Activated T-cell treated with anti-CD3 and anti-CD28 coated beads, Interleukin-2, amount 50 U/mL, for 1 hour (primary cell): ENCODE measurements around the gene SMARCB1.

Experiments used
- DNase-seq: peaks from one replicate; pipeline ENCODE4 v3.0.0-alpha.2; 2020

SMARCB1 gene

DNA sequence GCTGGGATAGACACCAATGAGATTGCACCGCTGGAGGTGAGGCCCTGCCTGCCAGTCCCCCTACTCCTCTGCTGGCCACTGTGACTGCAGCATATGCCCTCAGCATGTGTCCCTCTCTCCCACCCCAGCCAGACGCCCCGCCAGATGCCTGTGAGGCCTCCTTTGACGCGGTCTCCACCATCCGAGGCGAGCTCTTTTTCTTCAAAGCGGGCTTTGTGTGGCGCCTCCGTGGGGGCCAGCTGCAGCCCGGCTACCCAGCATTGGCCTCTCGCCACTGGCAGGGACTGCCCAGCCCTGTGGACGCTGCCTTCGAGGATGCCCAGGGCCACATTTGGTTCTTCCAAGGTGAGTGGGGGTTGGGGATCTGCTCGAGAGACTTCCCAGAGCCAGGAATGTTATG lies 5.7 kb upstream of the SMARCB1 start:
- no peak for DNase-seq

DNA sequence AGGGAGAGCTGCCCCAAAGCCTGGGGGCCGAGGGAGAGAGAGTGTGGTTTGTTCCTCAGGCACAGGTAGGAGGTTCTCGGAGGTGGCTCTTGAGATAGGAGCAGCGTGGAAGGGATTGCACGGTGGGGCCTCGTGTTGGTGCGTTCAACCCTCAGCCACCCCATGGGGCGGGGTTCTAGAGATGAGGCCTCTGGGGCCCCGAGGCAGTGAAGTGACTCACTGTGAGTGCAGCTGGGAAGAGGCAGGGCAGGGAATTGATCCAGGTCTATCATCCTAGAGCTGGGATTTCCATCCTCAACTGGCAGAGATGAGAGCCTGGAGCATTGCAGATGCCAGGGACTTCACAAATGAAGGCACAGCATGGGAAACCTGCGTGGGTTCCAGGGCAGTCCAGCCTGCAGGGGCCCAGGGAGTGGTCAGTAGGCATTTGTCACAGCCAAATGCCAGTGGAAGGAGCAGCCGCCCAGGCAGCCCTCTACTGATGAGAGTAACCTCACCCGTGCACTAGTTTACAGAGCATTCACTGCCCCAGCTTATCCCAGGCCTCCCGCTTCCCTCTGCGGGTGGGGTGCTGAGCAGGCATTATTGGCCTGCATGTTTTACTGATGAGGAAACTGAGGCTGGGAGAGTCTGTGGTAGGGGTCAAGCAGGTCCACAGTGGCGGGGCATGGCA lies 5.1 kb upstream of the SMARCB1 start:
- no peak for DNase-seq

DNA sequence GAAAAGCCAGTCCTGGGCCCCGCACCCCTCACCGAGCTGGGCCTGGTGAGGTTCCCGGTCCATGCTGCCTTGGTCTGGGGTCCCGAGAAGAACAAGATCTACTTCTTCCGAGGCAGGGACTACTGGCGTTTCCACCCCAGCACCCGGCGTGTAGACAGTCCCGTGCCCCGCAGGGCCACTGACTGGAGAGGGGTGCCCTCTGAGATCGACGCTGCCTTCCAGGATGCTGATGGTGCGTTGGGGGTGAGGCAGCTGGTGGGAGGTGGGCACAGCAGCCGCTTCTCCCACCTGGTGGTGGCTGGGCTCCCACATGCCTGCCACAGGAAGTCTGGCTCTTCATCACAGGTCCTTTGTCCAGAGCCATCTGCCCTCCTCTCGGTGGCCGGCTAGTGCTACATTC lies 4.5 kb upstream of the SMARCB1 start:
- no peak for DNase-seq

- no peak for DNase-seq
Measured at GRCh38 chr22:23782703-23783102, 4.1 kb upstream of the SMARCB1 start.

DNA sequence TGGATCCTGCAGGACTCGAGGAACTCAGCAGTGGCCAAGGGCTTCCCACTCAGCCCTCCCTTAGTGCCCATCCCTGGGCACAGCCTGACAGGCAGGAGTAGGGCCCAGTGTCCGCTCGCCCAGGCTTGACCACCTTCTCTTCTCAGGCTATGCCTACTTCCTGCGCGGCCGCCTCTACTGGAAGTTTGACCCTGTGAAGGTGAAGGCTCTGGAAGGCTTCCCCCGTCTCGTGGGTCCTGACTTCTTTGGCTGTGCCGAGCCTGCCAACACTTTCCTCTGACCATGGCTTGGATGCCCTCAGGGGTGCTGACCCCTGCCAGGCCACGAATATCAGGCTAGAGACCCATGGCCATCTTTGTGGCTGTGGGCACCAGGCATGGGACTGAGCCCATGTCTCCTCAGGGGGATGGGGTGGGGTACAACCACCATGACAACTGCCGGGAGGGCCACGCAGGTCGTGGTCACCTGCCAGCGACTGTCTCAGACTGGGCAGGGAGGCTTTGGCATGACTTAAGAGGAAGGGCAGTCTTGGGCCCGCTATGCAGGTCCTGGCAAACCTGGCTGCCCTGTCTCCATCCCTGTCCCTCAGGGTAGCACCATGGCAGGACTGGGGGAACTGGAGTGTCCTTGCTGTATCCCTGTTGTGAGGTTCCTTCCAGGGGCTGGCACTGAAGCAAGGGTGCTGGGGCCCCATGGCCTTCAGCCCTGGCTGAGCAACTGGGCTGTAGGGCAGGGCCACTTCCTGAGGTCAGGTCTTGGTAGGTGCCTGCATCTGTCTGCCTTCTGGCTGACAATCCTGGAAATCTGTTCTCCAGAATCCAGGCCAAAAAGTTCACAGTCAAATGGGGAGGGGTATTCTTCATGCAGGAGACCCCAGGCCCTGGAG lies 3.3 kb upstream of the SMARCB1 start:
- no peak for DNase-seq

DNA sequence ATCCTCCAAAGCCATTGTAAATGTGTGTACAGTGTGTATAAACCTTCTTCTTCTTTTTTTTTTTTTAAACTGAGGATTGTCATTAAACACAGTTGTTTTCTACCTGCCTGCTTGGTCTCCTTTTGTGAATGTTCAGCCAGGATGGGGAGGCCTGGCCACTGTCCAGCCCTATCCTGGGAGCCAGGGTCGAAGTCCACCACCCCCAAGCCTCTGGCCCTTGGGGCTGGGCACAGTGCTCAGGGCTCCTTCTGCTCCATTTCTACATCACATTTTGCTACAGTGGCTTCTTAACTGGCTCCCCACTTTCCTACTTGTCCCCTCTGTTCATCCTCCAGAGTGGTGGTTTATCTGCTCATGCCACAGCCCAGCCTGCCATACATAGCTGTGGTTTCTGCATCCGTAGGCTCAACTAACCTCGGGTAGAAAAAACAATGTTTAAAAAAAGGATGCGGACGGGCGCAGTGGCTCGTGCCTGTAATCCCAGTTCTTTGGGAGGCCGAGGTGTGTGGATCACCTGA lies 2.5 kb upstream of the SMARCB1 start:
- DNase-seq: no peak

DNA sequence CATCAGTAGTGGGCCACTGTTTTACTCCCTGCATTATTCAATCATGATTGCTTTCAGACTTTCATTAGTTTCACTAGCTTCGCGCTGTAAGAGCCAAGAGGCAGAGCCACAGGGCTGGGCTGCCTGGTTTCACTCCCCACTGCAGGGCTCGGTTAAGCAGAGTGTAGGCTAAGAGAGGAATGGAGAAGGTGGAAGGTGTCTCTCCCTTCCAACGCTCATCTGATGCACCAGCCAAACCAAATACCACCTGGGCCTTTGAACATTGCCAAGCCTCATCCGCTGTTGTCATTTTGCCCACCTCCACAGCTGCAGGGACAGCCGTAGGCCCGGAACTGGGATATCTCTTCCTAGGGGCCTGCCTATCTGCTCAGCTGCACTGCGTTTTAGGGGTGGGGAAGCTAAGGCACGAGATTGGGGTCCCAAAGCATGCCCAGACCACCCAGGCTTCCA lies 480 bp upstream of the SMARCB1 start:
- DNase-seq: no peak

- DNase-seq: no peak
Measured at GRCh38 chr22:23787600-23787896, 782 bp downstream of the SMARCB1 start.

GRCh38 chr22:23787910-23788309 lies 1.1 kb downstream of the SMARCB1 start:
- no peak for DNase-seq

- no peak for DNase-seq
Measured at GRCh38 chr22:23789121-23789520, 2.4 kb downstream of the SMARCB1 start.

DNA sequence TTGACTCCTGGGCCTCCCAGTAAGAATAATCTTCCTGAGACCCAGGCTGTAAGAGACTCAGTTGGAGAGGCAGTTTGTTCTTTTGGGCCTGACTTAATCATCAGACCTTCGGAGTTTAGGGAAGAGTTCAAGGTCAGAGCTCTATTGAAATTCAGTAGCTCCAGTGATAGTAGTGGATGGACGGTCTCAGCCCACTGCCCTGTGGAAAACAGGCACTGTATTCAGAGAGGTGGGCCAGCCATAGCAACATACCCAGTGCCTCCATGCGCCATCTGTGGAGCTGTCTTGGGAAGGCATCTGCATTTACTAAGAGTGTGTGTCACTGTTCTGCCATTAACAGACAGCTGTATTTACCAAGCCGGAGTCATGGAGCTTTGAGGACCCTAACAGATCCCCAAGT lies 2.9 kb downstream of the SMARCB1 start:
- DNase-seq: no peak

- DNase-seq: no peak
Measured at GRCh38 chr22:23790819-23791737, 4.3 kb downstream of the SMARCB1 start.

GRCh38 chr22:23791738-23792645 lies 5.2 kb downstream of the SMARCB1 start:
- DNase-seq: no peak

- no peak for DNase-seq
Measured at GRCh38 chr22:23793326-23793725, 6.6 kb downstream of the SMARCB1 start.

DNA sequence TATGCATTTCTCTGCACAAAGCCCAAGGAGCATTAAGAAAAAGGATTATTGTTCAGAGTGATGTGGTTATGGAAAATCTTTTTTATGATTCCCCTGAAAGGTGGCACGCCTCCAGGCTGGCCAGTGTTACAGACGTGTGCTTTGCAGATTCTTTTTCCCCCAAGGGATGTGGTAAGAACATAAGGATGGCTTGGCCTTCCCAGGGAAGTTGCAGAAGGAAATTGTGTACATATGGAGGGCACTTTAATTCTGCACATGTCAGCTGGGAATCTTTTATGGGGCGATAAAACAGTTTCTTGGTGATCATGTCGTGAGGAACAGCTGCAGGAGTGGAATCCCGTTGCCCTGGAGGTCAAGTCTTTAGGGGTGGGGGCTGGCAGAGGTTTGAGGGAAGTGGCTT lies 9.7 kb downstream of the SMARCB1 start:
- DNase-seq: no peak

- no peak for DNase-seq
Measured at GRCh38 chr22:23800297-23801237, 13.8 kb downstream of the SMARCB1 start.

DNA sequence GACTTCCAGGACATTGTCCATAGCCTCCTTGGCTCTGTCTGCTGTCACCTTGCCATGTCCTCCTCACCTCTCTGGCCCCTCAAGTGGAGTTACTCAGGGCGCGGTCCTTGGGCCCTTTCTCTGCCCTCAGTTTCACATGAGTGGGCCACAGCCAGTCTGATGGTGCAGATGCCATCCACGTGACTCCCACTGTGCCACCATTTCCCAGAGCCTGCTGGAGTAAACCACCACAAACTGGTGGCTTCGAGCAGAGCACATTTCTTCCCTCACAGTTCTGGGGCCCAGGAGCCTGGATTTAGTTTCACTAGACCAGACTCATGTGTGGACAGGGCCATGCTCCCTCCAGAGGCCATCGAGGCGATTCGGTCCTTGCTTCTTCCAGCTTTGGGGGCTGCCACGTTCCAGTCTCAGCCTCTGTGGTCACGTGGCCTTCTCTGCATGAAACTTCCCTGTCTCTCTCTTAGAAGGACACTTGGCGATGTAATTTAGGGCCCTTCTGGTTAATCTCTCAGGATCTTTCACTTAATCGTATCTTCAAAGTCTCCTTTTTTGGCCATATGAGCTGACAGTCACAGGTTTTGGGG lies 14.6 kb downstream of the SMARCB1 start:
- DNase-seq: no peak

DNA sequence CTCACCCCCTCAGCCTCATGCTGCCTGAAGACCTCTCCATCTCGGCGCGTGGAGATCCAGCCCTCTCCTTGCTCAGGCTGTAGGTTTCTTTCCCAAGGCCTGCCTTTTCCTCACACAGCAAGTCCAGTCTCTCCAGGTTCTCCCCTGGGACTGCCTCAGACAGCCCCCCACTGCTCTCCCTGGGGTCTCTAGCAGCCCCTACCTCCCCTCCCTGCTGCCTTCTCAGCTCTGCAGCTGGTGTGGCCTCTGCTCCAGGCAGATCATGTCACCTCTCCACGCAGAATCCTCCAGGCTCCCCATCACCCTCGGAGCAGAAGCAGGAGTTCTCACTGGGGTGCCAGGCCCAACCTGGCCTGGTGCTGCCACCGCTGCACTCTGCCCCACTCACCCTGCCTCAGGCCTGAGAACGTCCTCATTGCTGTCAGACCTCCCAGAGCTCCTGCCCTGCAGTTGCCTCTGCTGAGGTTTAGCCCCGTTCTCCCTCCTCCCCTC lies 15.2 kb downstream of the SMARCB1 start:
- DNase-seq: no peak

DNA sequence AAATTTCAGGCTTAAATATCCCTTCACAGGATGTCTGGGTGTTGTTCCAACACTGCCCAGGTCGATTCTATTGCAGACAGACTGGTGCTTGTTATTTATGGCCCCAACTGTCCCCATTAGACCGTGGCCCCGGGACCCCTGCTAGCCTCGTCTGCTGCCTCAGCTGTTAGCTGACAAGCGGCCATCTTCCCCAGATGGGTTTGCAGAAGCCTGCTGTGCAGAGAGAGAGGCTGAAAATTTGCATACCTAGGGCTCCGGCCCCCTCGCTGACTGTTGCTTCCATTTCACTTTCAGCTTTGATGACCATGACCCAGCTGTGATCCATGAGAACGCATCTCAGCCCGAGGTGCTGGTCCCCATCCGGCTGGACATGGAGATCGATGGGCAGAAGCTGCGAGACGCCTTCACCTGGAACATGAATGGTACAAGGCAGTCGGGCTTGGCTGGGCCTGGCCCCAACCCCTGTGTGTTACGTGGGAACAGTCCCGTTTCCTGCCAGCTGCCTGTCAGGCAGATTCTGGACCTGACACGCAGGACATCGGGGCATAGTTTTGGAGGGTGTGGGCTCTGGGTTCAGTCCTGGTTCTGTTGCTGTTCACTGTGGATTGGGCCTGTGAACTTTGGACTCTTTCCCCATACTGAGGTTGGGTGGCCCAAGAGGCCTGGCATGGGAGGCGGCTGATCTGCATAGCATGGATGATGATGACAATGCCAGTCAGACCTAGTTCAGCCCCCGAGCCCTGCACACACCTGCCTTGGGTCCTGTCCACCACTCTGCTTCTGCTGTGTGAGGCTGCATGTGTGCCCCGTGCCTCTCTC lies 16.4 kb downstream of the SMARCB1 start:
- no peak for DNase-seq
